Left lobe of liver (tissue), 2 donors: ENCODE results near the gene CCR6. TPM values are rescaled to one million over a fixed set of nuclear protein-coding genes. Genes with fewer than 3 reads are reported as not detected.
"Not testable (repeated sequence)": the region's sequence is repeated elsewhere in the genome, so short reads cannot be mapped to it uniquely, and the experiment has no call there.

Experiments
- ATAC-seq: fragments of 200-7000 bp; cut with Tn5 transposase; one replicate; pipeline ENCODE4 v1.9.1; 2020; ENCODE audit warnings: mild to moderate bottlenecking, moderate library complexity
- DNase-seq: peaks from one replicate; pipeline ENCODE4 v3.0.0-alpha.2; 2020; ENCODE audit warnings: low spot score
- total RNA-seq: library from RNA; stranded (reverse); gene quantifications from one replicate; pipeline ENCODE4 v1.2.1, GENCODE V29; 2021
- donor health status: DM: no; HTN: no; CAD: no; lungs with moderate emphysema.
- donor health status: DM: no; HTN: yes; CAD: no.

The CCR6 gene
- total RNA-seq = not detected

- no peak for DNase-seq
- ATAC-seq = no peak
Observed at GRCh38 chr6:167122827-167123657, at the start of gene CCR6. Gene CCR6 (plus strand): TSS chr6:167123096. CDS start chr6:167136135, 13,039 bp downstream.

- no peak for DNase-seq
- no peak for ATAC-seq
Observed at GRCh38 chr6:167073679-167074274, 49.1 kb upstream of the CCR6 start.

- no peak for DNase-seq
- no peak for ATAC-seq
Observed at GRCh38 chr6:167077241-167077932, 45.5 kb upstream of the CCR6 start.

DNA sequence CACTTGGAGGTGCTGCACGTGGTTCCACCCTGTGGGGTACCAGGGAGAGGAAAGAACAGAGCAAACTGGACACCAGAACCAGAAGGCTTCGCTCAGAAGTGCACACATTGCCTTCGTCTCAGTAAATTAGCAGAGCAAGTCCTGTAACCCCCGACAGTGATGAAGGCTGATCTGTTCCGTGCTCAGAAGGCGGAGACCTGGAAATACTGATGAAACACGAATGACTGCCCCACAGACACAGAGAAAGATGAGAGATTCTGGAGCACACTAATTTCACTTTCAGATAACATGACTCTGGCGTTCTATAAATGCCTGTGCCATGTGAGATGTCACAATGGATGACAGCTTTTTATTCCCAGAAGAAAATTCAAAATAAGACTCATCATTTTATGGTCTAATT lies 44.2 kb upstream of the CCR6 start:
- ATAC-seq = no peak
- DNase-seq = no peak

DNA sequence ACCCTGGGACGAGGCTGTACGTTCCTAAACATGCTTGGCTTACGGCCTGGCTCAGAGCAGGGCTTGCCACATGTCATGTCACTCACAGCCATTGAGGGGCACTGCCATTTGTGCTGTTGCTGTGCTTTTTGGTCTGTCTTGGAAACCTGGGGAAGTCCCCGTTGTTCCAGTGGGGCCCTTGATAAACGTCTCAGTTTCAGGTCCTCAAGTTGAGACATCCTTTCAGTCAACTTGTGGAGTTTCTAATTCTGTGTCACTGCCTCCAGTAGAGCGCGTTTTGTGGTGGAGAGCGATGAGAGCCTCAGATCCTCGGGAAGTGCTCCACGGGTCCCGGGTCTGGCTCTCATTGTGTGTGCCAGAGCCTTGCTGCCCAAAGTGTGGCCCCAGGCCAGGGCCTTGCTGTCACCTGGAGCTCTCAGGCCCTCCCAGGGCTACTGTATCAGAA lies 43.0 kb upstream of the CCR6 start:
- DNase-seq (no peak), ATAC-seq (no peak)

DNA sequence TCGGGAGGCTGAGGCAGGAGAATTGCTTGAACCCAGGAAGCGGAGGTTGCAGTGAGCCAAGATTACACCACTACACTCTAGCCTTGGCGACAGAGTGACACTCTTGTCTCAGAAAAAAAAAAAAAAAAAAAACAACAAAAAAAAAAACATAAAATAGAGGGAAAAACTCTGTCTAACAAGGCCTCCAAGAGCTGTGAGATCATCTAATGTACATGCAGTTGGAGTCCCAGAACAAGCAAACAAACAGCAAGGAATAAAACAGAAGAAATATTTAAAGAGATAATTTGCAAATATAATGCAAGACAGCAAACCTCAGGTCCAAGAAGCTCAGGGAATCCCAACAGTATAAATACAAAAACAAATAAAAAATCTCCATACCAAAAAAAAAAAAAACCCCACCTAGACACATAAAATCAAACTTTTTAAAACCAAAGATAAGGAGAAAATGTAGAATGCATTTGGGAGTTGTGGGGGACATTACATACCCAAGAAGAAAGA lies 35.0 kb upstream of the CCR6 start:
- no peak for ATAC-seq
- no peak for DNase-seq

GRCh38 chr6:167088741-167089140 lies 34.2 kb upstream of the CCR6 start:
- DNase-seq = not testable (repeated sequence)

DNA sequence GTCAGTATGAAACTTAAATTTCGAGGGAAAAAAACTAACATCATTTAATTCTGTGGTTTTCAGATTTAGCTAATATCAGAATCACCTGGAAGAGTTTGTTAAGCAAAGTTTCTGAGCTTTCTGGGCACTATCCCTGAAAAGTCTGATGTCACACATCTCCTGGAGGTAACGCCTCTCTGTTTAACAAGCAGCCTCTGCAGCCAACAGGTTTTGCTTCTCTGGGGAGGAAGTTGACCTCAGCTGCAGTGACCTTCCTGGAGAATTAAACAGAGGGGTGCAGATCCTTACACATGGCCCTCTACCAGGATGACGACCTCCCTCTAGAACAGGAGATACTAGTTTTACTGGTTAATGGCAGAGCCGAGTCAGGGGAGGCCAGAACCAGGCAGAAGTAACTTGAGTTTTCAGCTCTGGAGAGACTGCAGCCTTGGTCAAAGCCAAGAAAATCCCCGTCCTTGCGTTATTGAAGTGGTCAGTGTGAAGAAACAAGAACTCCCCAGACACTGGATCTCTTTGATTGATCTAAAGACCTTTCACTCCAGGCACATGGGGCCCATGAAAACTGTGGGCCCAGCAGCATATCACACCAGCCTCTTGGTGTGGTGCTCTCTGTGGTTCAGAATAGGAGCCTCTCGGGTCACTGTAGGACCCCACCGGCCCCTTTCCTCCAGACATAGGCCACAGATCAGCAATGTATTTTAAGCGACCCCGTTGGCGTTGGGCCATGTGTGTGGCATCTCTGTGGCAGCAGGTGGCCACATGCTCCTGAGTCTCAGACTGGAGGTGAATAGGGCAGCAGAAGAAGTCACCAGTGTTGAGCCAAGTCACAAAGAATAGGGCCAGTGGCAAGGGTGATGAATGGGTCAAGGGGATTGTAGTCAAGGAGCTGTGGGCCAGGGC lies 33.4 kb upstream of the CCR6 start:
- no peak for DNase-seq
- no peak for ATAC-seq

More at GRCh38 chr6:167088741-167089140, 34.2 kb upstream of the CCR6 start:
- ATAC-seq = not testable (repeated sequence)

GRCh38 chr6:167090171-167090570 lies 32.7 kb upstream of the CCR6 start:
- DNase-seq (no peak), ATAC-seq (no peak)

DNA sequence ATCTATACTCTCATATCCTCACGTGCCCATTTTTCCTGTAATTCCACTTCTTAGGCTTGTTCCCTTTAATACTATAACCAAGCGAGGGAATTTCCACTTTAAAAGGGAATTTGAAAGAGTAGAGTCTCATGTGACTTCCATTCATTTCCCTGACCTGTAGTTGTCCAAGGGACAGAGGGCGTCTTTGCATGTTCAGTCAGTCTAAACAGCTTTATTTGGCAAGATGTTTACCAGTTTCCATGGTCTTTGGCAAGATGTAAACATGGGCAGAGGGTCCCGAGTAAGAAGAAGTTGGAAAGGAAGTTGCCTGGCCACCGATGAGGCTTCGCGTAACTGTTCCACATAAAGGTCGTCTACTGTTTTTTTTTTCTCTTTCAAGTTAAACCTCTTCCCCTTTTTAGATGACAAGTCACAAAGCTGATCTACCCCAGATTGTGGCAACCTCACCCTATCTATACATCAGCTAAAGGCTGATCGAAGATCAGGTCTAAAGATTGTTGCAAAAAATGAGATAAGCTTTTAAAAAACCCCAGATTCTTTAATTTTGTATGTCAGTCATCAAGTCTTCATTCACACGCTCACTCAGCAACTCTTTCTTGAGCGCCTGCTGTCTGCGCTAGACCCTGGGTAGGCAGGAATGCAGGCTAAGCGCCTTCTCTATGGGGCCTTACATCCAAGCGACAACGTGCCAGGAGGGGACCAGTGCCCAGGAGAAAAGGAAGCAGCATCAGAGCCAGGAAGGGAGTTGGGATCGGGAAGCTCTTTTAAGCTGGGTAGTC lies 31.7 kb upstream of the CCR6 start:
- DNase-seq = no peak
- ATAC-seq = no peak

DNA sequence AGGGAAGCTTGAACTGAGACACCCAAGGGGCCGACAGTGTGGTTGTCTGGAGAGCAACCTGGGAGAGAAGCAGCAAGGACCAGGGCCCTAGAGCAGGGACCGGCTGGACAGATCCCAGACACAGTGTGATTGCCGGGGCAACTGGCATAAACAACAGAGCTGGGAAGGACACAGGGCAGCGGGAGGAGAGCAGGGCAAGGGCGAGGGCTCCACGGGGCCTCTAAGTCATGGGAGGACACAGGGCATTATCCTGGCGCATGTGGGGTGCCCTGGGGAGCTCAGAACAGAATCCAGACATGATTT lies 31.1 kb upstream of the CCR6 start:
- DNase-seq (no peak), ATAC-seq (no peak)

GRCh38 chr6:167092672-167093339 lies 30.1 kb upstream of the CCR6 start:
- no peak for ATAC-seq
- DNase-seq = no peak

DNA sequence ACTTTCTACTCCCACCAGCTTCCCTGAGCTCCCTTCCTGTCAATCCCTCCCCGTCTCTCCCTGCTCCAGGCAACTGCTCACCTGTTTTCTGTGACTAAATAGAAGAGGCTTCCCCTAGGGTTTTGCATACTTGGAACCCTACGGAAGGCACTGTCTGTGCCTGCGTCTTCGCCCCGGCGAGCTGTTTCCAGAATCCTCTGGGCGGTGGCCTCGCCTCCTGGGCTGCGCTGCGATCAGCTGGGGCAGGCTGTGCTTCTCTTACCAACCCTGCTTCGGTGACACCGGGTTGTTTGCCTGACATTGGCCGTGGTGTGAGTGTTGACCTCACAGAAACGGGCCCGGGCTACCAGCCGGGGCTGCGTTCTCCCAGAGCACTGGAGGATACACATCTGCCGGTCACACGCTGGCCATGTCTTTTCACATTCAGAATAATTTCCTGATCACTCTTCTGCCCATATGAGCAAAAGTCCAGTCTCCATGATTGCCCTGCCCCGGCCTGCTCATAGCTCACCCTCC lies 29.4 kb upstream of the CCR6 start:
- no peak for ATAC-seq
- DNase-seq = no peak

GRCh38 chr6:167093922-167094432 lies 28.9 kb upstream of the CCR6 start:
- DNase-seq (no peak), ATAC-seq (no peak)

DNA sequence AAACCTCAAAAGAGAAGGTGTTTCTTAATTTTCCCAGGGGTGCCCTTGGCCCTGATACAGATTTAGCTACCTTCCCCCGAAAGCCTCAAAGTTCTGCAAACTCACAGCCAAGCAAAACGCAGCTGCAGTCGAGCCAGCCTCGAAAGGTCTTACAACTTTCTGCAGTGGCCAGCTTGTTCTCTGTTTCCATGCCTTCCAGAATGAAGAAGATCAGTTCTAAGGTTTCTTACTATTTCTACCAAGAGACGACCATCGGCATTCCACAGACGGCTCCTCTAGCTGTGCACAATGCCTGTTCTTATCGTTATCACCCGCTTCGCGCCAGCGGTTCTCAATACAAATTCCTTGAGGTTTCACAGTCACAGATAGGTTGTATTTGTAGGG lies 28.5 kb upstream of the CCR6 start:
- no peak for ATAC-seq
- DNase-seq = no peak

DNA sequence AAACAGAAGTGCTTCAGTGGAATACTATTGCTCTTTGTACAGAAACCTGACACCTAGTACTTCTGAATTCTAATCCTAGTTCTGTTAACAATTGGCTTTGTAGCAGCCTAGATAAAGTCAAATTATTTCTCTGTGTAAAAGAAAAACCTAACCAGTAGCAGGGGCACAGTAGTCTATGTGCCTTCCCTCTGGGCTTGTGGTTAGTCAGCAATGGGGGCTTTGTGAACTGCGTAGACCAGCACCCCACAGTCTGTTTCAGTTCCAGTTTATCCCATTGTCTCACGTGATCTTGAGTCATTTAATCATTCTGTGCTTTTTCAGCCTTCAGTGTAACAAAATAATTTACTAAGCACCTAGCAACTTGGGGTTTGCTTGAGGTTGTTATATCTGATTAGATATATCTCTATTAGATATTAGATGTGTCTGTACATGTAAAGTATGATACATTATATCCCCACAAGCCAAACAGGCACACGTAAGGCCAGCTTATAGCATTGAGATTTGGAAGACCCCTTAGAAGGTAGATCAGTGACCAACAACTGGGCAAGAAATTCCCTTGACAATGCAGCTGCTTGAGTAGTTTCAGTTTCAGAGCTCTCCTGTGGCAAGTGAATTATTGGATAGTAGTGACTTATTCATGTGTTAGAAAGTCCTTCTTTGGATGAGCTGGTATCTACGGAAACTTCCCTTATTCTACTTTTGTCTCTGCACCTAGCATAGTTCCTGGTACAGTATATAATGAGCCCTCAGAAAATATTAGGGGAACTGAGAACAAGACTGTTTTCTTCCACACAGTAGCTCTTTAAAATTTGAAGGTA lies 27.9 kb upstream of the CCR6 start:
- DNase-seq = no peak
- ATAC-seq = no peak

GRCh38 chr6:167095888-167096287 lies 27.0 kb upstream of the CCR6 start:
- ATAC-seq (no peak), DNase-seq (no peak)

GRCh38 chr6:167096991-167097390 lies 25.9 kb upstream of the CCR6 start:
- no peak for ATAC-seq
- DNase-seq = no peak
